Calu3 (cell line): ENCODE data around the gene CSNK2A2. TPM values are rescaled to one million over a fixed set of nuclear protein-coding genes. Genes with fewer than 3 reads are reported as not detected.

ENCODE experiments used
- BruUV-seq: library from RNA; stranded (reverse); fragments of 400-500 nt; replicated peaks from 2 replicates; lab custom pipeline; 2021; lab: Mats Ljungman, UMichigan
- CTCF ChIA-PET: fragments of 300-600 bp; sonication (Branson Sonifier 250); formaldehyde crosslinking; loops from one replicate; lab custom pipeline; 2022; ENCODE audit warnings: antibody characterized with exemption; lab: Charles Lee
- DNase-seq: peaks from one replicate; pipeline ENCODE4 v3.0.0; 2022
- H3K27ac Mint-ChIP-seq: one replicate; pipeline ENCODE4 v1.8.0; 2022; ENCODE audit warnings: mixed read lengths; ENCODE audit not compliant: unreplicated experiment
- H3K27me3 Mint-ChIP-seq: one replicate; pipeline ENCODE4 v1.8.0; 2022; ENCODE audit warnings: mixed read lengths; ENCODE audit not compliant: unreplicated experiment
- H3K36me3 Mint-ChIP-seq: one replicate; pipeline ENCODE4 v1.8.0; 2022; ENCODE audit warnings: mild to moderate bottlenecking, moderate library complexity, mixed read lengths; ENCODE audit not compliant: insufficient read depth, unreplicated experiment
- H3K4me1 Mint-ChIP-seq: one replicate; pipeline ENCODE4 v1.8.0; 2022; ENCODE audit warnings: mild to moderate bottlenecking, low read depth, mixed read lengths; ENCODE audit not compliant: unreplicated experiment
- H3K4me3 Mint-ChIP-seq: one replicate; pipeline ENCODE4 v1.8.0; 2022; ENCODE audit warnings: mild to moderate bottlenecking, low read depth, moderate library complexity, mixed read lengths; ENCODE audit not compliant: unreplicated experiment
- H3K9me3 Mint-ChIP-seq: one replicate; pipeline ENCODE4 v1.8.0; 2022; ENCODE audit warnings: low read depth, mixed read lengths; ENCODE audit not compliant: unreplicated experiment
- intact Hi-C: fragments of 100-400 bp; cut with micrococcal nuclease; formaldehyde crosslinking; loops from one replicate; pipeline ENCODE4 v1.10.0; 2022; ENCODE audit not compliant: unreplicated experiment
- total RNA-seq: library from RNA; stranded (reverse); gene quantifications from 2 replicates; pipeline ENCODE4 v1.2.3, GENCODE V29; 2022
- TF ChIP-seq, protein P1 (sequence below): fragments of 200-600 bp; IDR thresholded peaks from one replicate; pipeline ENCODE4 v1.8.0; 2022; ENCODE audit warnings: antibody characterized with exemption; ENCODE audit not compliant: unreplicated experiment

CSNK2A2 gene
- total RNA-seq, 1 experiment from 2014 or later: 85.9 TPM

DNA sequence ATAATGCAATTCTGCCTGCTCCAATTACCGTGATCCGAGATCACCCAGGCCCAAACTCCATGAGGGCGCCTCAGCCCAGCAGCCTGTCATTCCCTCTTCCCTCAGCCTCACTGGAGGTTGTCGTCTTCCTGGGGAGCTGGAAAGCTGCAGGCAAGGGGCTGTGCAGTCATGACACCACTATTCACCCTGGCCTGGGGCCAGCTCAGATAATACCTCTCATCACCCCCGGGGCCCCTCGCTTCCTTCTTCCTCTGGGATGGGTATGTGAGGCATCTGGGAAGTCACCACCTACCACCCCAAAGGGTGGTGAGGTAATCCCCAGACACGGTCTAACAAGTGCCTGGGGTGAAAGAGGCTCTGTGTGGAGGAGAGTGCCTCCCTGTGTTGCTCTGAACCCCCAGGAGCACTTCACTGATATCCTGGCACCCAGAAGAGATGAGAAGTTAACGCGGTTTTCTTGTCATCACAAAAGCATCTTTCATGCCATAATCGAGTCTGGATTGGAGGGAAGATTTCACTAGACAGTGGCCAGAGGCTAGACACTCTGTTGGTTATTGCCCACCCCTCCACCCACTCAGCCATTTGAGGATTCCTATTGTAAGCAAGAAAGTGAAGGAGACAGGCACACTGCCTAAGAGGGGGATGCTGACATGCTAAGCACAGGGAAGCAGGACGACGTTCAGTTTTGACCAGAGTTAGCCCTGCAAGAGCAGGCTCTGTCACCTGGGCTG is 87.2 kb downstream of the CSNK2A2 start:
- Mint-ChIP-seq H3K4me1 (peaks cover 1% of the 10 kb centered on the region), H3K27ac (no peak overlapping the region), H3K36me3 (peaks cover 15% of the 10 kb centered on the region), H3K4me3 (no peak overlapping the region), H3K9me3 (no peaks in the 10 kb centered on the region), H3K27me3 (no peaks in the 10 kb centered on the region)
- CTCF ChIA-PET: no interaction called here
- no TSS peak for BruUV-seq
- TF ChIP-seq, protein P1, sequence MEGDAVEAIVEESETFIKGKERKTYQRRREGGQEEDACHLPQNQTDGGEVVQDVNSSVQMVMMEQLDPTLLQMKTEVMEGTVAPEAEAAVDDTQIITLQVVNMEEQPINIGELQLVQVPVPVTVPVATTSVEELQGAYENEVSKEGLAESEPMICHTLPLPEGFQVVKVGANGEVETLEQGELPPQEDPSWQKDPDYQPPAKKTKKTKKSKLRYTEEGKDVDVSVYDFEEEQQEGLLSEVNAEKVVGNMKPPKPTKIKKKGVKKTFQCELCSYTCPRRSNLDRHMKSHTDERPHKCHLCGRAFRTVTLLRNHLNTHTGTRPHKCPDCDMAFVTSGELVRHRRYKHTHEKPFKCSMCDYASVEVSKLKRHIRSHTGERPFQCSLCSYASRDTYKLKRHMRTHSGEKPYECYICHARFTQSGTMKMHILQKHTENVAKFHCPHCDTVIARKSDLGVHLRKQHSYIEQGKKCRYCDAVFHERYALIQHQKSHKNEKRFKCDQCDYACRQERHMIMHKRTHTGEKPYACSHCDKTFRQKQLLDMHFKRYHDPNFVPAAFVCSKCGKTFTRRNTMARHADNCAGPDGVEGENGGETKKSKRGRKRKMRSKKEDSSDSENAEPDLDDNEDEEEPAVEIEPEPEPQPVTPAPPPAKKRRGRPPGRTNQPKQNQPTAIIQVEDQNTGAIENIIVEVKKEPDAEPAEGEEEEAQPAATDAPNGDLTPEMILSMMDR: no peak
- intact Hi-C loops: no loop called here
- no peak for DNase-seq

DNA sequence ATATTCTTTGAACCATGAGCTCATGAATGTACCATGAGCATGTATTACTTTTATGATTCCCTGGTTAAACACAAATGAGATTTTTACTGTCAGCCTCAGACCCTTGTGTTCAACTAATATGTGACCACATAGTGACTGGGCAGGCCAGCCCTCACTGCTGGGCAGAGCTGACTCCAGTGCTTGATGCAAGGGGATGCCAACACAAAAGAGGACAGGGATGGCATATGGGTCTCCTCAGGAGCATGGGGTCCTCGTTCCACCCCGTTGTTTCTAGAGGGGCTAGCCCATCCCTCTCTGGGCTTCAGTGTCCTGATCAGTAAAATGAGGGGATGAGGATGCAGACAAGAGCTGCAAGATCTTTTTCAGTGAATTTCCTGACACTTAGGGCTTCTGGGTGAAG is 88.0 kb downstream of the CSNK2A2 start:
- no peaks in the 10 kb centered on the region for H3K27me3 Mint-ChIP-seq
- no peak overlapping the region for H3K27ac Mint-ChIP-seq
- H3K4me3 Mint-ChIP-seq: no peak overlapping the region
- H3K36me3 Mint-ChIP-seq: peaks cover 9% of the 10 kb centered on the region
- intact Hi-C loops: no loop called here
- H3K9me3 Mint-ChIP-seq: no peaks in the 10 kb centered on the region
- no peak for DNase-seq
- CTCF ChIA-PET: no interaction called here
- TF ChIP-seq, protein P1: no peak
- no TSS peak for BruUV-seq
- H3K4me1 Mint-ChIP-seq: peaks cover 9% of the 10 kb centered on the region

DNA sequence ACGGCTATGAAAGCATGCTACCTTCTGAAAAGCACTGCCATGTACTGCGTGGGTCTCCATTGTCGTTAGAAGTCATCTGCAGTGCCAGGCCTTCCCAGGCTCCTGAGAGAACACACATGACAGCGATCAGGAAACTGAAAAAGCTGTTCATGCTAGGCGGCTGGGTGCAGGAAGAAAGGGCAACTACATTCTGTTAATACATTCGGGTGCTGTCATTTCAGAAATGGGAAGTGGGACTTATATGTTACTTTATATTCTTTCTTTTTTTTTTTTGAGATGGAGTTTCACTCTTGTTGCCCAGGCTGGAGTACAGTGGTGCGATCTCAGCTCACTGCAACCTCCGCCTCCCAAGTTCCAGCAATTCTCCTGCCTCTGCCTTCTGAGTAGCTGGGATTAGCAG is 88.6 kb downstream of the CSNK2A2 start:
- intact Hi-C loops: no loop called here
- no TSS peak for BruUV-seq
- H3K9me3 Mint-ChIP-seq: no peaks in the 10 kb centered on the region
- TF ChIP-seq, protein P1: no peak
- DNase-seq: no peak
- H3K36me3 Mint-ChIP-seq: peaks cover 8% of the 10 kb centered on the region
- no peaks in the 10 kb centered on the region for H3K27me3 Mint-ChIP-seq
- no peak overlapping the region for H3K4me3 Mint-ChIP-seq
- no peak overlapping the region for H3K27ac Mint-ChIP-seq
- CTCF ChIA-PET: no interaction called here
- peaks cover 9% of the 10 kb centered on the region for H3K4me1 Mint-ChIP-seq

Other genes with a start within 250 kb of the CSNK2A2 start
- gene CNGB1, start 227.0 kb downstream of the CSNK2A2 start, total RNA-seq: 0.19 TPM in 1 of 2 replicates, not detected in the other
- gene ZNF319, start 197.4 kb downstream of the CSNK2A2 start, total RNA-seq: 10.0 and 10.2 TPM in 2 replicates
- 59.3 and 67.0 TPM in 2 replicates for gene USB1, start 196.7 kb downstream of the CSNK2A2 start, total RNA-seq
- 81.4 and 93.7 TPM in 2 replicates for gene MMP15, start 172.4 kb downstream of the CSNK2A2 start, total RNA-seq
- gene CFAP20, start 68.7 kb downstream of the CSNK2A2 start, total RNA-seq: 54.1 and 63.8 TPM in 2 replicates
- gene PRSS54, start 96.9 kb upstream of the CSNK2A2 start, total RNA-seq: not detected in 2 replicates
- 11.9 and 13.6 TPM in 2 replicates for gene GINS3, start 194.4 kb upstream of the CSNK2A2 start, total RNA-seq